ENCODE measurements around the gene METTL27. TPM values are rescaled to one million over a fixed set of nuclear protein-coding genes. Genes with fewer than 3 reads are reported as not detected.

METTL27 gene
- total RNA-seq (ENCODE audit: low replicate concordance) = 1.1 and 5.7 TPM in 2 replicates

GRCh38 chr7:73842067-73842976, at the start of gene METTL27:
TSS of gene METTL27 (minus strand) at chr7:73842516. CDS start at chr7:73842140, 376 bp downstream.

GRCh38 chr7:73860859-73861258, 18.5 kb upstream of the METTL27 start, which contains the start of gene TMEM270:
TSS of gene TMEM270 (plus strand) at chr7:73861159. CDS start at chr7:73861195, 36 bp downstream.

GRCh38 chr7:73830681-73831583, 11.4 kb downstream of the METTL27 start, which contains the start of gene CLDN4:
TSS of gene CLDN4 (plus strand) at chr7:73830996. CDS start at chr7:73831202, 206 bp downstream.

Other genes starting within 250 kb of the METTL27 start
- 0.23 TPM in 1 of 2 replicates, not detected in the other for gene MLXIPL, start 218.0 kb downstream of the METTL27 start, total RNA-seq (ENCODE audit: low replicate concordance)
- gene VPS37D, start 174.7 kb downstream of the METTL27 start, total RNA-seq (ENCODE audit: low replicate concordance) = 3.7 and 4.2 TPM in 2 replicates
- gene DNAJC30, start 159.1 kb downstream of the METTL27 start, total RNA-seq (ENCODE audit: low replicate concordance) = 1.8 and 2.0 TPM in 2 replicates
- gene BUD23, start 158.9 kb downstream of the METTL27 start, total RNA-seq (ENCODE audit: low replicate concordance) = 51.5 and 62.3 TPM in 2 replicates
- gene STX1A, start 122.8 kb downstream of the METTL27 start, total RNA-seq (ENCODE audit: low replicate concordance) = 20.6 and 23.7 TPM in 2 replicates
- gene ABHD11, start 103.7 kb downstream of the METTL27 start, total RNA-seq (ENCODE audit: low replicate concordance) = 6.6 and 8.9 TPM in 2 replicates
- not detected in 2 replicates for gene CLDN3, start 72.2 kb downstream of the METTL27 start, total RNA-seq (ENCODE audit: low replicate concordance)
- gene CLDN4, start 11.5 kb downstream of the METTL27 start, total RNA-seq (ENCODE audit: low replicate concordance) = 0.23 TPM in 2 replicates
- gene TMEM270, start 18.6 kb upstream of the METTL27 start, total RNA-seq (ENCODE audit: low replicate concordance) = not detected in 2 replicates
- 5.9 and 385 TPM in 2 replicates for gene ELN, start 185.7 kb upstream of the METTL27 start, total RNA-seq (ENCODE audit: low replicate concordance)
- 33.9 and 36.4 TPM in 2 replicates for gene LIMK1, start 241.3 kb upstream of the METTL27 start, total RNA-seq (ENCODE audit: low replicate concordance)